CD4-positive, alpha-beta T cell treated with Interleukin-6 at 100 ng/mL for 8 hours (primary cell): ENCODE measurements around the gene CIRBP.

Experiments
- DNase-seq: peaks from one replicate; pipeline ENCODE4 v3.0.0-alpha.2; 2020; ENCODE audit warnings: mixed read lengths, low spot score

CIRBP gene

GRCh38 chr19:1278713-1279660 lies 9.9 kb downstream of the CIRBP start:
- DNase-seq: no peak

- peak; percentile 77 for DNase-seq
These were observed 10.7 kb downstream of the CIRBP start for GRCh38 chr19:1279782-1280341.

GRCh38 chr19:1280636-1281568 lies 11.8 kb downstream of the CIRBP start:
- DNase-seq: no peak

- DNase-seq: no peak
These were observed 12.6 kb downstream of the CIRBP start for GRCh38 chr19:1281569-1282287.

- no peak for DNase-seq
These were observed 13.6 kb downstream of the CIRBP start for GRCh38 chr19:1282588-1283206.

GRCh38 chr19:1283207-1283916 lies 14.2 kb downstream of the CIRBP start:
- DNase-seq: no peak

- no peak for DNase-seq
These were observed 14.8 kb downstream of the CIRBP start for GRCh38 chr19:1283917-1284292.

- no peak for DNase-seq
These were observed 15.3 kb downstream of the CIRBP start for GRCh38 chr19:1284293-1284978.

- DNase-seq: no peak
These were observed 16.0 kb downstream of the CIRBP start for GRCh38 chr19:1284979-1285736.

- no peak for DNase-seq
These were observed 16.7 kb downstream of the CIRBP start, which contains the start of gene EFNA2 for GRCh38 chr19:1285737-1286360. EFNA2 (plus strand) TSS chr19:1285873; CDS start chr19:1286169, 296 bp downstream.

- DNase-seq: no peak
These were observed 17.6 kb downstream of the CIRBP start for GRCh38 chr19:1286487-1287353.

GRCh38 chr19:1287354-1288225 lies 18.5 kb downstream of the CIRBP start:
- no peak for DNase-seq

GRCh38 chr19:1288226-1288612 lies 19.1 kb downstream of the CIRBP start:
- DNase-seq: no peak

GRCh38 chr19:1288833-1289685 lies 19.9 kb downstream of the CIRBP start:
- DNase-seq: no peak

- no peak for DNase-seq
These were observed 20.5 kb downstream of the CIRBP start for GRCh38 chr19:1289686-1290025.

GRCh38 chr19:1290196-1290702 lies 21.1 kb downstream of the CIRBP start:
- no peak for DNase-seq
